SU-DHL-6 (cell line): ENCODE results near the gene C2CD3.

Experiments
- CTCF ChIP-seq: fragments of 200-600 bp; sonication (generic); IDR thresholded peaks from one replicate; pipeline ENCODE4 v1.5.1; 2017; ENCODE audit warnings: antibody characterized with exemption, mild to moderate bottlenecking, low read length, moderate library complexity; ENCODE audit not compliant: insufficient read depth, poor library complexity, severe bottlenecking
- EZH2phosphoT487 ChIP-seq: fragments of 200-600 bp; sonication (generic), shearing (Covaris generic); conservative IDR thresholded peaks from 2 replicates; pipeline ENCODE4 v1.6.1; 2018; ENCODE audit warnings: mild to moderate bottlenecking, antibody characterized with exemption, low read length, moderate library complexity, mixed read lengths

GRCh38 chr11:74023276-74023675, 147.5 kb downstream of the C2CD3 start:
- TF ChIP-seq CTCF: no peak
- no peak for TF ChIP-seq EZH2phosphoT487
